ENCODE data around the gene GPR39. TPM values are rescaled to one million over a fixed set of nuclear protein-coding genes. Genes with fewer than 3 reads are reported as not detected.

Gene GPR39
- total and polyA plus RNA-seq, 2 donors from 2014 or later, result 4.9 to 8.7 TPM

- Histone ChIP-seq H3K27me3 (ENCODE audit: control insufficient read depth, insufficient read depth, low read length) (no peaks in the 10 kb centered on the region), H3K9me3 (ENCODE audit: control insufficient read depth in 2 of 3, insufficient read depth in 1 of 3, low read length in 3 of 3) (no peaks in the 10 kb centered on the region), H3K4me1 (ENCODE audit: control insufficient read depth in 2 of 3, insufficient read depth in 2 of 3, low read depth in 1 of 3, low read length in 3 of 3) (peaks cover 0 to 3% (median 0%) of the 10 kb centered on the region in 3 donors), H3K27ac (ENCODE audit: low read depth in 2 of 2, low read length in 2 of 2) (no peak overlapping the region), H3K36me3 (ENCODE audit: control insufficient read depth in 2 of 3, insufficient read depth in 3 of 3, low read length in 3 of 3) (no peaks in the 10 kb centered on the region), H3K4me3 (ENCODE audit: low read length in 3 of 3) (no peak overlapping the region), H3K9ac (ENCODE audit: low read length in 3 of 3) (no peak overlapping the region)
- DNase-seq, result no peak
- no peak for FAIRE-seq
- no peak for TF ChIP-seq CTCF (IDR thresholded peaks at IDR 0.05; ENCODE audit: borderline replicate concordance, extremely low read depth, insufficient read depth)
- intact Hi-C loops (cut with DNase I), result no loop called here
Observed at GRCh38 chr2:132586101-132586511, 169.5 kb downstream of the GPR39 start.

DNA sequence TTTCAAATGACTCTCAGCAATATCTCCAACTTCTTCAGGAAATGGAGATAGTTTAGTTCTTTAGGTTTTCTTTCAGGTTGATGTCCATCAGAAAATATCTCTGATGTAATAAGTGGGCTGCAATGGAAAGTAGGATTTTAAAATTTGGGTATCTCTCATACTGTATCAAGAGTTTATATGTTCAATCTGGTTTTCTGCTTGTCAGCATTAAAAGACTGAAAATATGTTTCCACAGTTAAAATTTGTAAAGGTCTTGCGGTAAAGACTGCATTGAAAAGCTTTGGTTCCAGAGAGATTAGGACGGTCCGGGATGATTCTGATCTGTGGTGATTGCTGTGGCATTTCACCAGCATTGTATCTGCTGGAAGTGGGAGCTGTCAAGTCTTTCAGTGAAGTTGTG lies 170.2 kb downstream of the GPR39 start:
- no peak overlapping the region for H3K27ac ChIP-seq (ENCODE audit: low read depth in 2 of 2, low read length in 2 of 2)
- TF ChIP-seq CTCF (IDR thresholded peaks at IDR 0.05; ENCODE audit: borderline replicate concordance, extremely low read depth, insufficient read depth), result no peak
- no peak overlapping the region for H3K9ac ChIP-seq (ENCODE audit: low read length in 3 of 3)
- H3K4me3 ChIP-seq (ENCODE audit: low read length in 3 of 3), result no peak overlapping the region
- intact Hi-C loops (cut with DNase I), result no loop called here
- no peaks in the 10 kb centered on the region for H3K36me3 ChIP-seq (ENCODE audit: control insufficient read depth in 2 of 3, insufficient read depth in 3 of 3, low read length in 3 of 3)
- peaks cover 0 to 3% (median 0%) of the 10 kb centered on the region in 3 donors for H3K4me1 ChIP-seq (ENCODE audit: control insufficient read depth in 2 of 3, insufficient read depth in 2 of 3, low read depth in 1 of 3, low read length in 3 of 3)
- FAIRE-seq (no peak), DNase-seq (no peak)
- no peaks in the 10 kb centered on the region for H3K9me3 ChIP-seq (ENCODE audit: control insufficient read depth in 2 of 3, insufficient read depth in 1 of 3, low read length in 3 of 3)
- H3K27me3 ChIP-seq (ENCODE audit: control insufficient read depth, insufficient read depth, low read length), result no peaks in the 10 kb centered on the region

DNA sequence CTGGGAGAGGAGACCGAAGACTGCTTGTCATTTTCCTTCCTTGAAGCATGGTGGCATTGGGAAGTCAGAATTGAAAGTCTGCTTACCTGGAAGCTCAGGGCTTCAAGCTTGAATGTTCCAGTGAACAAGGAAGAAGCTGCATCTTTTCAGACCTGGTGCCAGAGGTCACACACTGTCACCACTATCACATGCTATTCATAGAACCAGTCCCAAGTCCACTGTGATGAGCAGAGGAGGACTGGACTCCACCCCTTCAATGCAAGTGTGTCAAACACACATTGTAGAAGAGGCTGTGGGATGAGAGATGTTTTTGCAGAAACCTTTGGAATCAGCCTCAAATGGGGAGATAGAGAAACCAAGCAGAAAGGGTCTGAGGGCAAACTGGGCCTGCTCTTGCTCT lies 172.0 kb downstream of the GPR39 start:
- H3K4me3 ChIP-seq (ENCODE audit: low read length in 3 of 3), result no peak overlapping the region
- intact Hi-C loops (cut with DNase I), result no loop called here
- no peak overlapping the region for H3K9ac ChIP-seq (ENCODE audit: low read length in 3 of 3)
- H3K36me3 ChIP-seq (ENCODE audit: control insufficient read depth in 2 of 3, insufficient read depth in 3 of 3, low read length in 3 of 3), result no peaks in the 10 kb centered on the region
- H3K27me3 ChIP-seq (ENCODE audit: control insufficient read depth, insufficient read depth, low read length), result no peaks in the 10 kb centered on the region
- no peak overlapping the region for H3K27ac ChIP-seq (ENCODE audit: low read depth in 2 of 2, low read length in 2 of 2)
- TF ChIP-seq CTCF (IDR thresholded peaks at IDR 0.05; ENCODE audit: borderline replicate concordance, extremely low read depth, insufficient read depth), result no peak
- peaks cover 0 to 3% (median 0%) of the 10 kb centered on the region in 3 donors for H3K4me1 ChIP-seq (ENCODE audit: control insufficient read depth in 2 of 3, insufficient read depth in 2 of 3, low read depth in 1 of 3, low read length in 3 of 3)
- no peaks in the 10 kb centered on the region for H3K9me3 ChIP-seq (ENCODE audit: control insufficient read depth in 2 of 3, insufficient read depth in 1 of 3, low read length in 3 of 3)
- FAIRE-seq (no peak), DNase-seq (no peak)
